GM18858 (cell line): Measurements from ENCODE around the gene TNFSF13B.
"Not testable (repeated sequence)": the region's sequence is repeated elsewhere in the genome, so short reads cannot be mapped to it uniquely, and the experiment has no call there.

Experiments used
- ATAC-seq: cut with Tn5 transposase; IDR thresholded peaks from one replicate; pipeline ENCODE4 v1.9.1; 2021; ENCODE audit not compliant: unreplicated experiment

TNFSF13B gene, protein sequence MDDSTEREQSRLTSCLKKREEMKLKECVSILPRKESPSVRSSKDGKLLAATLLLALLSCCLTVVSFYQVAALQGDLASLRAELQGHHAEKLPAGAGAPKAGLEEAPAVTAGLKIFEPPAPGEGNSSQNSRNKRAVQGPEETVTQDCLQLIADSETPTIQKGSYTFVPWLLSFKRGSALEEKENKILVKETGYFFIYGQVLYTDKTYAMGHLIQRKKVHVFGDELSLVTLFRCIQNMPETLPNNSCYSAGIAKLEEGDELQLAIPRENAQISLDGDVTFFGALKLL

DNA sequence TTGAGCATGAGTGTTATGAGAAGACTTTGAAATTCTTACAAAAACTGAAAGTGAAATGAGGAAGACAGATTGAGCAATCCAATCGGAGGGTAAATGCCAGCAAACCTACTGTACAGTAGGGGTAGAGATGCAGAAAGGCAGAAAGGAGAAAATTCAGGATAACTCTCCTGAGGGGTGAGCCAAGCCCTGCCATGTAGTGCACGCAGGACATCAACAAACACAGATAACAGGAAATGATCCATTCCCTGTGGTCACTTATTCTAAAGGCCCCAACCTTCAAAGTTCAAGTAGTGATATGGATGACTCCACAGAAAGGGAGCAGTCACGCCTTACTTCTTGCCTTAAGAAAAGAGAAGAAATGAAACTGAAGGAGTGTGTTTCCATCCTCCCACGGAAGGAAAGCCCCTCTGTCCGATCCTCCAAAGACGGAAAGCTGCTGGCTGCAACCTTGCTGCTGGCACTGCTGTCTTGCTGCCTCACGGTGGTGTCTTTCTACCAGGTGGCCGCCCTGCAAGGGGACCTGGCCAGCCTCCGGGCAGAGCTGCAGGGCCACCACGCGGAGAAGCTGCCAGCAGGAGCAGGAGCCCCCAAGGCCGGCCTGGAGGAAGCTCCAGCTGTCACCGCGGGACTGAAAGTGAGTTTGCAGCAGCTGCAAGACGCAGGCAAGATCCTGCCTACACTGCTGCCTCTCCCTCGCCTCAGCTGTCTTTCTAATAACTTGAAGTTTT, at the start of gene TNFSF13B:
TNFSF13B (plus strand) TSS at position 118 of the 728 bp plus-strand sequence; CDS start at position 296, 178 bp downstream.
- ATAC-seq = peak; percentile 65

DNA sequence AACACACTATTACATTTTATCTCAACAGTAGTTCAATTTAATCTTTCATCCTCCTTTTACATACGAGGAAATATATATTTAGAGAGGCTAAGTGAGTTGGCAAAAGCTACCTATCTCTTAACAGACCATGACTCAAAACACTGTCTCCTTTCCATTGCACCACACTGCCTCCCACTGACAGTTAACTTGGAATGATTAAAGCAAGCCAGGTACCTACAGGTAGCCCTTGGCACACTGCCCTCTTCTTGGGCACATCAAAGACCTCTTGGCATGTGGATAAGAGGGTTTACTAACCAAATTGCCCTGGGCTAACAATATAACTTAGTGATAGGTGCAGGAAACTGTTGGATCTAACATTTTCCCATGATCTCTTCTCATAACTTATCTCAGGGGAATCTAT, 49.5 kb upstream of the TNFSF13B start:
- ATAC-seq = no peak

DNA sequence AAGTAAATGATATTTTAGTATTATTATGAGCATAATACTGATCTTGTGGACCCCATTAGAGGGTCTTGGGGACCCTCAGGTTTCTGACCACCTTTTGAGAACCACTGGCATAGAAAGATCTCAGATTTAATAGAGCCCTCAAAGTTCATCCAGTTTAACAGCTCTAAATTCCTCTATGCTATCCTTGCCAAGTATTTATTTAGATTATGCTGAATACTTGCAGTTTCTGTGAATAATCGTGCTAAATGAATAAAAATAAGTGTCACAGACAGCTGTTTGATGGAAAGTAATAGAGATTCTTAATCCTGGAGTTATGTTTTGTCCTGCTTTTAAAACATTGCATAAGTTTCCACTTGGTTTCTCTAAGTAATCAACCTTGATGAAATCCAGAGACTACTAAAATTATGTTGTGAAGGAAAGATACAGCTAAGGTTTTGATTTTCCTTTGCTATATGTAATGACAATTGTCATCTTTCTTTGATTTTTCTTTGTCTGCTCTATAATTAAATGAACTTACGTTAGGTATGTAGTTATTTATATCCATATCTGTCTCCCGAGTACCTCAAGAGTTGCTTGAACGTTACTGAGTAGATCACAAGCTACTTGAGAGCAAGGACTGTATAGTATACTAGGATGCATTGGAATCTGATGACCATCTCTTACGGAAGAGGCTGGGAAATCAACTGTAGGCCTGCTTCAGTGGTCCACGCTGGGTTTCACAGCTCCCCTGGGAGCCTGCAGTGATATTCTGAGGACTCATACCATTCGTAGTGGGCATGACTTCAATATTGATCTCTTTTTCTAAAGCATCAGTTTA, 45.6 kb upstream of the TNFSF13B start:
- no peak for ATAC-seq

DNA sequence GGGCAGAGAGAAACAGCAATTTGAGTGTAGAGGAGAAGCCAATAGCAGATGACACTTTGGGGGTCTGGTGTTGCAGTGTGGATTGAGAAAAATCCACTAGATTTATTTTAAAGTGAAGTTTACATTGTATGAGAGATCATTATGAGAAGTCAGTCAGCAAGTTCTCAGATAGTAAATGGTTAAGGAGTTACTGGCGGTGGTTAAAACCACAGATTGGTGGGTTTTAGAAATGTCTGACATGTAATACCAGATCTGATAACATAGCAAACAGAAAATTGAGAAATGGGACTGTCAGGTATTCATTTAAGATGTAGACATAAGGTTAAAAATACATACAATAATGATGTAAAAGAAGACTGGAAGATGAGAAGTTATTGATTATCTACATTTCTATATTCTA, 44.1 kb upstream of the TNFSF13B start:
- peak; percentile 37 for ATAC-seq

DNA sequence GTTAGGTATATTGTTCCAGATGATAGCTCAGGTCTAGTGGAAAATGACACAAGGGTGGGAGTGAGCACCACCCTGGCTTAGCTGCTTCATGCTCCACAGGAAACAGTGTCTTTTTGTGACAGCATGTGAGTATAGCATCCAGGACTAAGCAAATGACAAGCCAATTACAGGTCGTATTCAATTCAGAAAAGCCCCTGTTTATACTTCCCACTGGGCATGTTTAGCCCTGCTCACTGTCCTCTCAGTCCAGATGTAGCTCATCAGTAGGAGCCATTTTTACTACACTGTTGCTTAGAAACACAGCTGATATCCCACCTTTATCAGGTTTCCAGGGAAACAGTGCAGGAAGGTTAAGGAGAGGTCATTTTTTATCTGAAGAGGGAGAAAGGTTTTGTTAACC, 43.3 kb upstream of the TNFSF13B start:
- ATAC-seq = peak; percentile 21

DNA sequence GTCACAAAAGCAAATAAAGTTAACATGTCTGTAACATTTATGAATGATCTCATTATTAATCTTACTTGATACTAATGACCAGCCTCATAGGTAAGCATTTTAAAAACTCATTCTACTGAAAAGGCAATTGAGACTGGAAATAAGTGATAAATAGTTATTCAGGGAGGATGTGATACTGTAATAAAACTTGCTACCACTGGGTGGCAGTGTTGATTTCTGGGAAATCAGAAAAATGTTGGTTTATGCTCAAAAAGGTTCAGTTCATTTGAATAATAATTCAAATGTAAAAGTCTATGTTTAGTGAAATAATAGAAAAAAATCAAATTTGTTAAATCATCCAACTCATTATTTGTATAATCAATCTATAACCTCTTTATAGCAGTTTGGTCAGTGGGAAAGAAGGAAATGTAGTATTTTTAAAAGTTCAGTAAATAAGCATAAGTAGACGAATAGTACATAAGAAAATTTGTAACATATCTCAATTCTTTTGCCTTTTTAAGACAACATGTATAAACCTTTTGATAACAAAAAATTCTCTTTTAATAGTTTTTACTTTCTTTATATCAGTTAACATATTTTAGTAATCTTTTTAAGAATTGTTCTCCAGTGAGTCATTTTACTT, 41.8 kb upstream of the TNFSF13B start:
- peak; percentile 37 for ATAC-seq

DNA sequence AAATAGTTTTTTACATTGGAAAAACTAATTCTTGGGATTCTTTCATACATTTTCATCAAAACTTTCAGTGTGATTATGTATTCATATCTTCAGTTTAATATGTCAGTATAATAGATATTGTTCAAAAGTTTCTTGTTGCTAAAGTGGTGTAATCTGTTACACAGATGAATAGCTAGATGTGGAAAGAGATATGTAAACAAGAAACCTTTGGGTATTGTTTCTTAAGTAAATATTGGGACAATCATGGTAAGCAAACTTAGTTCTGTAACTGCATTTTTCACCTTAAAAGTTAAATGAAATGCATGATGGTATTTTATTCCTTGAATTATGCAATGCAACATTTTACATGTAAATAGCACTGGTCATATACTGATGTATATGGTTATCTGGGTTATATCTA, 39.1 kb upstream of the TNFSF13B start:
- ATAC-seq = no peak

DNA sequence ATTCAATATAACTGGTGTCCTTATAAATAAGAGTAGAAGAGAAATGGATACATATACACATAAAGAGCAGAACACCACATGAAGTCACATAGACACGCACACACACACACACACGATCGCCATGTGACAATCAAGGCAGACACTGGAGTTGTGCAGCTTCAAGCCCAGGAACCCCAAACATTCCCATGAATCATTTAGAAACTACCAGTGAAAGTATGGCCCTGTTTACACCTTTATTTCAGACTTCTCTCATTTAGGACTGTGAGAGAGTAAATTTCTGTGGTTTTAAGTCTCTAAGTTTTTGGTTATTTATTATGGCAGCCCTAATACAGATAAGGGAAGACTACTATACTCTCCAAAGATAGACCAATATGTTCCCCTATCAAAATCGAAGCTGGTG, 20.4 kb upstream of the TNFSF13B start:
- peak; percentile 65 for ATAC-seq

DNA sequence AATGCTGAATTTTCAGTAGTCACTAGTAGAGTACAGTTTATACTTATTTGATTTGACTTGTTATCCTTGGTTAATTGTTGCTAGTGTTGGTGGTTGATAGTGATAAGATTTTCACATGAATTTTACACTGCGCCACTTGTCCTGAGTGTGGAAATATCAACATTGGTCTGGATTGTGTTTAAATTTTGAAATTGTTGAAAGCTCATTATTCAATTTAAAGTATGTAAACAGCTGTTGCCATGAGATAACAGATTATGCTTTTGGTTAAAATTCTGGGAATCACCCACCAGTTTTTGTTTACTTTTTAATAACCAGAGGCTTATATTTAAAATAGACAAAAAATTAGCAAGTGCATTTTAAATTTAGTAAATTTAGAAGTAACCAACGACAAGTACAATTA, 12.3 kb upstream of the TNFSF13B start:
- no peak for ATAC-seq

DNA sequence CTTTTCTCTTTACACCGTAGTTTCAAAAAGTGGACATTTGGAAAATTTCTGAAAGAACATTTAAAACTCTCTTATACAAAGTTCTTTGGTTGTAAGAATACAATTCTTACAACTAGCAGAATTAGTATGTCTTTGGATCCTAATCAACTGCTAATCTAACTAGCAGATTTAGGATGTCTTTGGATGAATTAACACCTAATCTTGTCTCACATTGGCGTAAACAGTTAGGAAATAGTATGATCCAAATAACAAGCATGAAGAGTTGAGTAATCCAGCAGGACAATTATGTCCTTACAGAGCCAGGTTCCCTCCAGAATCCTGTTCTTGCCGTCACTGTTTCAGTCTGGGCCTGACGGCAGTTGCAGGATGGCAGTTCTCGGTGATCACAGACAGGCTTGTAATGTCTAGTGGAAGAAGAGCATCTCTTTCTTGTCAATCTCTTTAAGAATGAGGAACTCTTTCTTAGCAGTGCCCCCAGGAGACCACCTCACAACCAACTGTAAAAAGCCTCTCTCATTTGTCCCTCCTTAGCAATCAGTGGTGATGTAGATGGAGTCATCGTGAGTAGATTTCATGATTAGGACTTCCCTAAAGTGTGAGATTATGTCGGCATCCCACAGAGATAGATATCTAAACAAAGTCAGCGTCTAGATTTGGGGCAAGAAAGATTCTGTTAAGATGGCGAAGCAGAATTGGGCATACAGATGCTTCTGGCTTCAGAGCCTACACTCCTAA, 5.7 kb upstream of the TNFSF13B start:
- no peak for ATAC-seq

DNA sequence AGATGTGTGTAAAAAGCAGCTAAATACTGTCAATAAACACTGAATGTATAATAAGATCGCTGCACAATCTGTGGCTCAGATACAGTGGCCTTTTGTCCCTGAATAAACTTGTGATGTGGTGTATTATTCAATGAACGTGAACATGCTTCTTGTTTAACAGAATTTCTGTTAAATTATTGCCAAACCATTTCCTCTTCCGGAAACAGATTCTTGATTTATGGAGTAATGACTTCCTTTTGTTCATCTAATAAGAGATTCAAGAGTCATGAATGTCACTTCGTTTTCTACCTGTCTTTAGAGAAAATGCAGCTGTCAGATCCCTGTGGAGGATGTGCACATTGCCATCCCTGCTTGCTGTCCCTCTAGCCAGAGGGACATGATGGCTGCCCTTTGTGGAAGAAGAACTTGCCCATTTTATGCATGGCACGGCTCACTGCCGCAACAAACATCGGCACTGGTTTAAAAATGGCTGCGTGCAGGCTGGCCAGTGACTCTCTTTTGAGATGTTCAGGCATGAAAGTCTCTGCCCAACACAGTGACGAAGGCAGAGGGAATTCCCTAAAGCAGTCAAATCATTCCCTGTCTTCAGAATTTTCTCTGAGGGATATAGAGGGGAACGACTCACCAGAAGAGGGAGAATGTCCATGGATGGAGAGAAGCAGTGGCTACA, 3.1 kb upstream of the TNFSF13B start:
- no peak for ATAC-seq

DNA sequence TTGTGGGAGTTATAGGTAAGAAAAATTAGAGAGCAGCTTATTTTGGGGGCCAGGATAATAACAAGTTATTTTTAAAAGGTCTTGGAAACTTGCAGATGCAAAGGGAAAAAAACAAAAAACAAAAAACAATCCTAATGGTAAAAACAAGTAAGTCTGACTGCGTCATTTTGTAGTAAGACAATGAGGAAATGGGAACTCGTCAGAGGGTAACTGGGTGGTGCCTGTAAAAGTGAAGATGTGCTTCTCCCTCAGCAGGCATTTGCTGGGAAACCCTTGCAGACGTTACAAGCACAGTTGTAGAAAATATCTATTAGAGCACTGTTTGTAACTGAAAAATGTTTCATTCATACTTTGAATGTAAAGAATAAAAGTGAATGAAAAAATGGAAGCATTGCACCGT, 2.2 kb upstream of the TNFSF13B start:
- no peak for ATAC-seq

DNA sequence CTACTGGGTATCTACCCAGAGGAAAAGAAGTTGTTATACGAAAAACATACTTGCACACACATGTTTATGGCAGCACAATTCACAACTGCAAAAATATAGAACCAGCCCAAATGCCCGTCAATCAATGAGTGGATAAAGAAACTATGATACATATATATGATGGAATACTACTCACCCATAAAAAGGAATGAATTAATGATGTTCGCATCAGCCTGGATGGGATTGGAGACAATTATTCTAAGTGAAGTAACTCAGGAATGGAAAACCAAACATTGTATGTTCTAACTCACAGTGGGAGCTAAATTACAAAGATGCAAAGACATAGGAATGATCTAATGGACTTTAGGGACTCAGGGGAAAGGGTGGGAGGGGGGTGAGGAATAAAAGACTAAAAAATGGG, 1.7 kb upstream of the TNFSF13B start:
- ATAC-seq = not testable (repeated sequence)

DNA sequence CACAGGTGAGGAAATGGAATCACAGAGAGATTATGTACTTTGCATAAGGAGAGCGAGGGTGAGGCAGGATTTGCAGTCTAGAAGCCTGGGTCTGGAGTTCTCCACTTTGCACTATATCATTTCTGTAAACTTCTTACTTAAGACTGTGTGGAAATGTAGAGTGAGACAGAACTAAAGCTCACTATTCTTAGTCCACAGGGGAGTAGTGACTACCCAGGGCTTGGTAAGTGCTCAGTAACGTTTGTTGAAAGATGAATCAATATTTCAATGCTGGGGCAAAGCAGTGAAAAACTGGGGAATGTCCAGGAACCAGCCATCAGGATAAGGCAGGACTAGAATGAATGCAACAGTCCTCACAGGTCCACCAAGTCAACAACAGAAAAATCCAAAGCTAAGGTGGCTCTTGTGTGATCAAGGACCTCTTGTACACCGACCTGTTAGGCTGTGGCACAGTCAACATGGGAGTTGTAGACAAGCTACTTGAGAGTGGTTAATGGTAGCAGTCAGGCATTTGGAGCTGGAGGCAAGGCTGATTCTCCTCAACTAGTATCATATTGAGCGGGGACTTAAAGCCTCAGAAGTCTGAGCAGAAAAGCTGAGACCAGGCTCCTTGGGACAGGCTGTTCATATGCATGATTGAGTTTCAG, 929 bp upstream of the TNFSF13B start:
- no peak for ATAC-seq

DNA sequence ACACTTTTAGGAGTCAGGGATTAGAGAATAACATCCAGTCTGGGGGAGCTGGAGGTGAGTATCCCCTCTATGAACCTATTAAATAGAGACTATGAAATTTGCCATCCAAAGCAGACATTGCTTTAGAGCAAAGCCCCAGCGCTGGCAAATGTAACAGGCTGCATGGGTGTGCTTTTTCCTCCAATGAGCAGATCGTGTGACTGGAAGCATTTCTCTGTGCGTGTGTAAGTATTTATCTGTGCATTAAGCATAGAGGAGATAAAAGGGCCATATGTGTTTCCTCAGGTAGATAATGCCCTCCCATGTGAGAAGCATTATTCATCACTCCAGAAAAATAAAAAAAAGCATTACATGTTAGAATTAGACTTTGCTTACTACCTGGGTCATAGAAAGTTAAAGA, 924 bp downstream of the TNFSF13B start:
- no peak for ATAC-seq

DNA sequence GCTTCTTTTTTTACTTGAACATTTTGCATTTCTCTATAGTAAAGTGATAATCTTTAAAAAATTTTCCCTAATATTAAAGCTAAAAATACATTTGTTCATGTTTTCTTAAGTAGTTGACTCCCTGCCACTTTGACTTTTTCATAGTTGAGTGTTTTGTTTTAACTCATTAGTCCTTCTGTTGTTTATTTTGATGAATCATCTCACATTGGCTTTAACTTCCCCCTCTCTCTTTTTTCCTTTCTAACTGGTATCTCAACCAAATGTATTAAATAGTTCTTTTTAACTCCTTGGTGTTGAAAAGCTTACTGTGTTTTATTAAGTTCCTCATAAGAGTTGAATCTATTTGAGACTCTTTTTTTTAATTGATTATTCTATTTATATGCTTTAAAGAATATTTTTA, 2.8 kb downstream of the TNFSF13B start:
- no peak for ATAC-seq

DNA sequence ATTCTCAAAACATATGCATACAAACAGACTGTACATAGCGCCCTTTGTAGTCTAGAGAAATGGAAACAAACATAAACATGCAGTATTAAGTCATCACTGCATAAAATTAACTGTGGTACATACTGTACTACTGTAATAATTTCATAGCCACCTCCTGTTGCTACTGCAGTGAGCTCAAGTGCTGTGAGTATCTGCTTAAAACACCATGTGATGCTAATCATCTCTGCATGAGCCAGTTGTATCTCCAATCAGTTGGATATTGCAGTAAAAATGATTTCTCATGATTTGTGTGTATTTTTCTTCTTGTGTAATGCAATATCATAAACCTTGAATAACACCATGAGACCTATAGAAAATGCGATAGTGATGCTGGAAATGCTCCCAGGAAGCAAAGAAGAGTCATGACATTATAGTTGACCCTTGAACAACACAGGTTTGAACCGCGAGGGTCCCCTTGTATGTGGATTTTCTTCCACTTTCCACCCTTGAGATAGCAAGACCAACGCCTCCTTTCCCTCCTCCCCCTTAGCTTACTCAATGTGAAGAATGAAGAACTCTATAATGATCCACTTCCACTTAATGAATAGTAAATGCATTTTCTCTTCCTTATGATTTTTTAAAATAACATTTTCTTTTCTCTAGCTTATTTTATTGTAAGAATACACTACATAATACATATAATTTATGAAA, 4.1 kb downstream of the TNFSF13B start:
- no peak for ATAC-seq

DNA sequence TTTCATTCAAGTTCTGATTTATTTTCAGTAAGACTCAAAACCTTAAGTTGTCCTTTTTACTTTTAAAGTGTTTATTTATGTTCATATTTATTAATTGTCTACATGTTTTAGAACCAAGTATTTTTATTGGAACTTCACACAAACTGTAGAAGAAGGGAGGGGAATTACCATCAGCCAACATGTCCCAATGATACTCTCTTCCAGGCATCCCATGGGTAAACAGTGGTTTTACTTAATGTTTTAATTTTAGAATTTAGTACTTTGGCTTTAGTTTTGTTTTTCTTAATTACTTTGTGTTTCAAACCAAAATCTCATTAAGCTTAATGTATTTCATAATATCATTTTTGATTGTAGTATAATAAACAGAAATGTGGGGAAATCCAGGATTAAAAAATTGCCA, 5.2 kb downstream of the TNFSF13B start:
- ATAC-seq = no peak

DNA sequence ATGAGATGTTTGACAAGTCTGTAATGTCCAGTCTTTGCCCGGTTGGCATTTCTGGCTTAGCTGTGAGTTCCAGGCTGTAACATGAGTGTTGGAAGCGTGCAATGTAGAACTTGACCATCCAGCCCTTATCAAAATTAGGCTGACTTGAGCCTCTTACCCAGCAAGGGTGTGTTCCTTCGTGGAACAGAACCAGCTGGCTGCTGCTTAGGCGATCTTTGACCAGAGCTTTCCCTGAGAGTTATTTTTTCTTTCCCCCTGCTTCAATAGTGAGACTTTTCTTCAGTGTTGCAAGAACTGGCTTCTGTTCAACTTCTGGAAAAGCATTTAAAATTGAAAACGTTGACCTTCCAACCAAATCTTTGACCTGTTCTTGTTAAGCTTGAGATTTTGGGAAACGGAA, 6.5 kb downstream of the TNFSF13B start:
- no peak for ATAC-seq
